DND-41 (cell line): Measurements from ENCODE around the gene MCC.
A peak's percentile ranks its signal among the peaks of the same experiment; 100 is the strongest.

ENCODE experiments used
- ATAC-seq: fragments of 200-7000 bp; cut with Tn5 transposase; 3 replicates; pipeline ENCODE4 v1.9.1; 2021; ENCODE audit warnings: low read depth; ENCODE audit not compliant: insufficient read depth
- DNase-seq: peaks from one replicate; pipeline ENCODE4 v3.0.0-alpha.2; 2020
- H2AFZ ChIP-seq: 2 replicates; pipeline ENCODE4 v1.6.0; 2012; ENCODE audit warnings: low read depth, low read length
- H3K27ac ChIP-seq: 2 replicates; pipeline ENCODE4 v1.5.1; 2012; ENCODE audit warnings: low read length, inconsistent platforms
- H3K27me3 ChIP-seq: fragments of 200-600 bp; sonication (generic); 2 replicates; pipeline ENCODE4 v1.6.0; 2012; ENCODE audit warnings: low read length, mild to moderate bottlenecking, inconsistent platforms; ENCODE audit not compliant: insufficient read depth, poor library complexity
- H3K36me3 ChIP-seq: 2 replicates; pipeline ENCODE4 v1.5.1; 2012; ENCODE audit warnings: low read length, inconsistent platforms; ENCODE audit not compliant: insufficient read depth
- H3K4me1 ChIP-seq: 2 replicates; pipeline ENCODE4 v1.5.1; 2012; ENCODE audit warnings: mild to moderate bottlenecking, low read length; ENCODE audit not compliant: insufficient read depth
- H3K4me2 ChIP-seq: 2 replicates; pipeline ENCODE4 v1.6.0; 2012; ENCODE audit warnings: mild to moderate bottlenecking, moderate library complexity, low read length, inconsistent platforms; ENCODE audit not compliant: insufficient read depth
- H3K4me3 ChIP-seq, 2 experiments: fragments of 200-600 bp in 1 of 2; shearing (Covaris generic) in 1 of 2; 2 replicates each; pipeline ENCODE4 v1.5.1; 2012 to 2016; ENCODE audit warnings: inconsistent platforms in 2 of 2, low read length in 2 of 2, mild to moderate bottlenecking in 2 of 2, low read depth in 1 of 2, moderate library complexity in 1 of 2
- H3K79me2 ChIP-seq: 2 replicates; pipeline ENCODE4 v1.6.0; 2012; ENCODE audit warnings: low read length, inconsistent platforms; ENCODE audit not compliant: insufficient read depth
- H3K9ac ChIP-seq: 2 replicates; pipeline ENCODE4 v1.6.0; 2012; ENCODE audit warnings: low read depth, mild to moderate bottlenecking, inconsistent platforms, low read length, moderate library complexity
- H3K9me3 ChIP-seq: 2 replicates; pipeline ENCODE4 v1.5.1; 2012; ENCODE audit warnings: low read length, moderate library complexity, mild to moderate bottlenecking, inconsistent platforms; ENCODE audit not compliant: insufficient read depth, severe bottlenecking
- H4K20me1 ChIP-seq: 2 replicates; pipeline ENCODE4 v1.6.0; 2012; ENCODE audit warnings: low read length; ENCODE audit not compliant: insufficient read depth
- CTCF ChIP-seq: IDR thresholded peaks from 2 replicates; pipeline ENCODE4 v1.5.1; 2012; ENCODE audit warnings: borderline replicate concordance, low read length, moderate library complexity, mild to moderate bottlenecking; ENCODE audit not compliant: poor library complexity, severe bottlenecking; ENCODE audit errors: extremely low read depth
- EZH2 ChIP-seq: IDR thresholded peaks from 3 replicates; pipeline ENCODE4 v1.6.1; 2012; ENCODE audit warnings: borderline replicate concordance, low read depth, mild to moderate bottlenecking, moderate library complexity, low read length, inconsistent platforms; ENCODE audit not compliant: severe bottlenecking

The MCC gene

GRCh38 chr5:113052041-113052795 lies 436.0 kb downstream of the MCC start:
- Histone ChIP-seq H3K79me2 (no peaks in the 10 kb centered on the region), H3K4me1 (0 out of 2 replicates have a peak, but pooled peaks cover 8% of the 10 kb centered on the region), H3K36me3 (no peaks in the 10 kb centered on the region), H3K27ac (no peak overlapping the region), H2AFZ (no peak overlapping the region), H3K9me3 (no peaks in the 10 kb centered on the region), H3K4me2 (no peak overlapping the region), H3K4me3 (no peak overlapping the region), H4K20me1 (no peaks in the 10 kb centered on the region), H3K27me3 (no peaks in the 10 kb centered on the region), H3K9ac (no peak overlapping the region)
- DNase-seq (no peak), ATAC-seq (no peak)
- no peak for TF ChIP-seq CTCF
- no peak for TF ChIP-seq EZH2

GRCh38 chr5:113050721-113051382 lies 437.4 kb downstream of the MCC start:
- TF ChIP-seq EZH2: no peak
- no peak for TF ChIP-seq CTCF
- Histone ChIP-seq H3K4me1 (0 out of 2 replicates have a peak, but pooled peaks cover 8% of the 10 kb centered on the region), H2AFZ (no peak overlapping the region), H3K4me3 (no peak overlapping the region), H3K27me3 (no peaks in the 10 kb centered on the region), H4K20me1 (no peaks in the 10 kb centered on the region), H3K27ac (no peak overlapping the region), H3K36me3 (no peaks in the 10 kb centered on the region), H3K9me3 (no peaks in the 10 kb centered on the region), H3K9ac (no peak overlapping the region), H3K79me2 (no peaks in the 10 kb centered on the region), H3K4me2 (no peak overlapping the region)
- DNase-seq (no peak), ATAC-seq (peak; percentile 45; the same call in 2 of the 3 replicates)

GRCh38 chr5:113048931-113049330 lies 439.3 kb downstream of the MCC start:
- Histone ChIP-seq H3K27me3 (no peaks in the 10 kb centered on the region), H3K4me3 (no peak overlapping the region), H3K9me3 (no peaks in the 10 kb centered on the region), H2AFZ (no peak overlapping the region), H3K4me1 (0 out of 2 replicates have a peak, but pooled peaks cover 8% of the 10 kb centered on the region), H3K4me2 (no peak overlapping the region), H4K20me1 (no peaks in the 10 kb centered on the region), H3K36me3 (no peaks in the 10 kb centered on the region), H3K9ac (no peak overlapping the region), H3K79me2 (no peaks in the 10 kb centered on the region), H3K27ac (no peak overlapping the region)
- TF ChIP-seq EZH2 (no peak), CTCF (no peak)
- DNase-seq (no peak), ATAC-seq (no peak)
